MM.1S (cell line): ENCODE data around the gene PGRMC1.

Experiments
- DNase-seq: peaks from one replicate; pipeline ENCODE4 v3.0.0-alpha.2; 2015
- H2AFZ ChIP-seq: fragments of 300-600 bp; sonication (generic); 2 replicates; pipeline ENCODE4 v1.6.0; 2016; ENCODE audit warnings: antibody characterized with exemption, low read length
- H3F3A ChIP-seq: fragments of 300-600 bp; sonication (generic); 2 replicates; pipeline ENCODE4 v1.6.1; 2016; ENCODE audit warnings: mild to moderate bottlenecking, antibody characterized with exemption, low read length, moderate library complexity, mixed read lengths; ENCODE audit not compliant: insufficient read depth
- H3K27ac ChIP-seq: fragments of 300-600 bp; sonication (generic); 2 replicates; pipeline ENCODE4 v1.5.1; 2016; ENCODE audit warnings: mild to moderate bottlenecking, low read length
- H3K27me3 ChIP-seq: fragments of 300-600 bp; sonication (generic); replicated peaks from 2 replicates; pipeline ENCODE4 v1.6.0; 2016; ENCODE audit warnings: low read length; ENCODE audit not compliant: insufficient read depth
- H3K36me3 ChIP-seq: fragments of 300-600 bp; sonication (generic); replicated peaks from 2 replicates; pipeline ENCODE4 v1.6.1; 2016; ENCODE audit warnings: mild to moderate bottlenecking, low read length, mixed read lengths; ENCODE audit not compliant: insufficient read depth
- H3K4me1 ChIP-seq: fragments of 300-600 bp; sonication (generic); 2 replicates; pipeline ENCODE4 v1.6.1; 2016; ENCODE audit warnings: low read length, mixed read lengths
- H3K4me2 ChIP-seq: fragments of 300-600 bp; sonication (generic); 2 replicates; pipeline ENCODE4 v1.6.0; 2016; ENCODE audit warnings: low read depth, low read length
- H3K4me3 ChIP-seq: fragments of 300-600 bp; sonication (generic); 2 replicates; pipeline ENCODE4 v1.5.1; 2016; ENCODE audit warnings: low read length, mixed read lengths
- H3K79me2 ChIP-seq: fragments of 300-600 bp; sonication (generic); 2 replicates; pipeline ENCODE4 v1.6.1; 2016; ENCODE audit warnings: mixed run types, low read length, mixed read lengths
- H3K9ac ChIP-seq: fragments of 300-600 bp; sonication (generic); 2 replicates; pipeline ENCODE4 v1.6.1; 2016; ENCODE audit warnings: low read length, mixed read lengths
- H3K9me2 ChIP-seq: fragments of 300-600 bp; sonication (generic); replicated peaks from 2 replicates; pipeline ENCODE4 v1.6.1; 2016; ENCODE audit warnings: mild to moderate bottlenecking, low read length, mixed read lengths; ENCODE audit not compliant: insufficient read depth
- H3K9me3 ChIP-seq: fragments of 300-600 bp; sonication (generic); replicated peaks from 2 replicates; pipeline ENCODE4 v1.6.1; 2016; ENCODE audit warnings: mild to moderate bottlenecking, low read length, mixed read lengths; ENCODE audit not compliant: insufficient read depth
- H4K20me1 ChIP-seq: fragments of 300-600 bp; sonication (generic); 2 replicates; pipeline ENCODE4 v1.6.1; 2016; ENCODE audit warnings: mild to moderate bottlenecking, low read length, moderate library complexity, mixed read lengths; ENCODE audit not compliant: insufficient read depth
- CTCF ChIP-seq: fragments of 300-600 bp; sonication (generic); IDR thresholded peaks from 2 replicates; pipeline ENCODE4 v1.5.1; 2016; ENCODE audit warnings: antibody characterized with exemption, low read length, mixed read lengths
- EZH2 ChIP-seq: fragments of 300-600 bp; sonication (generic); optimal IDR thresholded peaks from 2 replicates; pipeline ENCODE3; 2017; ENCODE audit warnings: low read depth, mild to moderate bottlenecking, antibody characterized with exemption, low read length, mixed read lengths
- EZH2phosphoT487 ChIP-seq: fragments of 300-600 bp; sonication (generic); IDR thresholded peaks from 2 replicates; pipeline ENCODE4 v1.6.1; 2018; ENCODE audit warnings: antibody characterized with exemption, low read length

Gene PGRMC1

GRCh38 chrX:119235872-119236622 lies at the start of gene PGRMC1:
PGRMC1 (plus strand) TSS chrX:119236285; CDS start chrX:119236364, 79 bp downstream.
- no peaks in the 10 kb centered on the region for H3K36me3 ChIP-seq
- H3K27ac ChIP-seq, result peak within 1 kb of the TSS; percentile 43; the same call in 1 of the 2 replicates
- TF ChIP-seq CTCF (no peak), EZH2phosphoT487 (no peak), EZH2 (no peak)
- no peaks in the 10 kb centered on the region for H3K9me3 ChIP-seq
- H4K20me1 ChIP-seq, result no peaks in the 10 kb centered on the region
- H3K4me3 ChIP-seq, result peak within 1 kb of the TSS; percentile 80
- no peaks in the 10 kb centered on the region for H3K9me2 ChIP-seq
- no peaks in the 10 kb centered on the region for H3F3A ChIP-seq
- peak within 1 kb of the TSS; percentile 80 for H2AFZ ChIP-seq
- H3K4me1 ChIP-seq, result no peaks in the 10 kb centered on the region
- peak within 1 kb of the TSS; percentile 70 for H3K9ac ChIP-seq
- H3K4me2 ChIP-seq, result peak within 1 kb of the TSS; percentile 63
- H3K79me2 ChIP-seq, result peaks cover 26% of the 10 kb centered on the region
- H3K27me3 ChIP-seq, result no peaks in the 10 kb centered on the region
- DNase-seq, result peak; percentile 76

- Histone ChIP-seq H3K27me3 (no peaks in the 10 kb centered on the region), H3K4me3 (no peak overlapping the region), H3K4me2 (no peak overlapping the region), H3K9ac (no peak overlapping the region), H2AFZ (no peak overlapping the region), H3F3A (no peaks in the 10 kb centered on the region), H3K36me3 (no peaks in the 10 kb centered on the region), H3K9me2 (no peaks in the 10 kb centered on the region), H3K9me3 (no peaks in the 10 kb centered on the region), H3K79me2 (no peaks in the 10 kb centered on the region), H3K4me1 (no peaks in the 10 kb centered on the region), H4K20me1 (no peaks in the 10 kb centered on the region), H3K27ac (no peak overlapping the region)
- TF ChIP-seq EZH2phosphoT487 (no peak), EZH2 (no peak), CTCF (no peak)
- no peak for DNase-seq
Observed at GRCh38 chrX:119186763-119187162, 49.3 kb upstream of the PGRMC1 start.

- DNase-seq, result peak; percentile 15
- Histone ChIP-seq H3K9me3 (no peaks in the 10 kb centered on the region), H3K4me2 (no peak overlapping the region), H4K20me1 (no peaks in the 10 kb centered on the region), H3K4me3 (no peak overlapping the region), H3K9me2 (no peaks in the 10 kb centered on the region), H3K79me2 (no peaks in the 10 kb centered on the region), H3K27ac (no peak overlapping the region), H3K36me3 (no peaks in the 10 kb centered on the region), H2AFZ (no peak overlapping the region), H3F3A (no peaks in the 10 kb centered on the region), H3K27me3 (no peaks in the 10 kb centered on the region), H3K4me1 (no peaks in the 10 kb centered on the region), H3K9ac (no peak overlapping the region)
- no peak for TF ChIP-seq CTCF
- TF ChIP-seq EZH2phosphoT487, result no peak
- no peak for TF ChIP-seq EZH2
Observed at GRCh38 chrX:119187298-119187697, 48.8 kb upstream of the PGRMC1 start.
